GM18517 (cell line): ENCODE data around the gene SH2D1B.

ENCODE experiments used
- ATAC-seq: cut with Tn5 transposase; IDR thresholded peaks from one replicate; pipeline ENCODE4 v1.9.1; 2021; ENCODE audit warnings: mild to moderate bottlenecking, moderate library complexity; ENCODE audit not compliant: unreplicated experiment

The SH2D1B gene

DNA sequence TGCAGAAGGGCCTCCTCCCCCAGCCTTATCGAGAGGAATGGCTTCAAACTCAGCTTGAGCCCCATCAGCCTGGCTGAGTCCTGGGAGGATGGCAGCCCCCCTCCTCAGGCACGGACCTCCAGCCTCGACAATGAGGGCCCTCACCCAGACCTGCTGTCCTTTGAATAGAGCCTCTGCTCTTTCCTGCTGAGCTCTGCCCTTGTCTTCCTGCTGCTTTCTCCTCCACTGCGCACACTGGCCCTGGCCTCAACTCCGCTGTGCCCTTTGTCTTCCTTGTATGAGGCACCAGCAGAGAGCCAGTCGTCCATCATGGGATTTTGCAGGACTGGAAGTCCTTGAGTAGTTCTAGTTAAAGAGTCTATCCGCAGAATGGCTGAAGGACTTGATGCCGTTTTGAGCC, 28.4 kb downstream of the SH2D1B start:
- no peak for ATAC-seq

- ATAC-seq = no peak
Measured at GRCh38 chr1:162383091-162383490, 28.8 kb downstream of the SH2D1B start.

- no peak for ATAC-seq
Measured at GRCh38 chr1:162381941-162382750, 29.8 kb downstream of the SH2D1B start.

DNA sequence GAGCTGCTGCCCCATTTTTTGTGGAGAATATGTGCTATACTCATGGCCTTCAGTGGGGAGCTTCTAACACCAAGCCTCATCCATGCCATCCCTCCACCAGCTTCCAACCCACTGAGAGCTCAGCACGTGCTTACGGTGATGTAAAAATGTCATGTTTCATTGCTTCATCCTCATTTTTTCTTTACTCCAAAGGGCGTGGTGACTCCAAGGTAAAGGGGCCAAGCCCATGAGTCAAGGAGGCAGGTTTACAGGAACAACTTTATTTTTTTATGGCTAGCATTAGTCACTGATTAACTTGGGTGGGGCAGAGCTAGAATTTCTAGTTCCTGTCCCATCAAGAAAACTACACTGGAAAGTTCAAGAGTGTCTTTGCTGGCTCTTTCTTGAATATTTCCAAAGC, 30.6 kb downstream of the SH2D1B start, which contains the start of gene C1orf226:
Gene C1orf226 (plus strand): TSS at position 346 of the 400 bp plus-strand sequence. CDS start 174 bp downstream, outside the sequence.
- no peak for ATAC-seq

- ATAC-seq = no peak
Measured at GRCh38 chr1:162380061-162380846, 31.7 kb downstream of the SH2D1B start.

DNA sequence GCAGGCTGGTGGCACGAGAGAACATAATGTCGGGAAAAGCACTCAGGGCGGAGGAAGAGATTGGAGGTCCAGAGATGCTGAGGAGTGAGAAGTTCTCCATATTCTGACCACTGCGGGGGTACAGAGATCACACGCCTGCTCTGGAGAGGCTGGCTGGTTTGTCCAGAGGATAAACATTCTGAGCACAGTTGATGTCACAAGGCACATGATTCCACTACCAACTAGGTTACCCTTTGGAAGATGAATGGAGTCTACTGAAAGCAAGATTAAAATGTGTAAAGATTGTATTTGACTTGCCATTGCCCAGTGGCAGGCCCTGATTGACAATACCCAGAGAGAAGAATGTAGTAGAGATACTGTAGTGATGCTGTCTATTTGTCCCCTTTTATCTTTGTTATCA, 35.2 kb downstream of the SH2D1B start, which contains the start of gene SPATA46:
Gene SPATA46 (minus strand): TSS at position 164 of the 400 bp plus-strand sequence. CDS start 64 bp downstream, at position 100.
- no peak for ATAC-seq

GRCh38 chr1:162375463-162375862, 36.5 kb downstream of the SH2D1B start:
- no peak for ATAC-seq

DNA sequence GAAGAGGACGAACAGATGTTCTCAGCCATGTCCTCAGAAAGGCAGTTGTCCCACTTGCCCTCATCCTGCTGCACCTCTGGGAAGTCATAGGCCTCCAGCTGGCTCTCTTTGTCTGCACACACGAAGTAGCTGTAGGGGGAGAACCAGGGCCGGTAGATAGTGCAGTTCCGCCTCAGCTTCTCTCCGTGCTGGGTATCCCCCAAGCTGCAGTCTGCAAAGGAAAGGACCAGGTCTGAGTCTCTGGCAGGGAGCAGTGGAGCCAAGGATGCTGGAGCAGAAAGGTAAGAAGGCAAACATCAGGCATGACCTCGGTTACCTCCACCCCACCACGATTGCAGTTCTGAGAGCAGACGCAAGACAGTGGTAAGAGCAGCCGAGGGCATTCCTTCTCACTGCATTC, 37.5 kb downstream of the SH2D1B start:
- no peak for ATAC-seq

GRCh38 chr1:162373541-162374260, 38.2 kb downstream of the SH2D1B start:
- ATAC-seq = no peak

- ATAC-seq = no peak
Measured at GRCh38 chr1:162373072-162373427, 38.9 kb downstream of the SH2D1B start.

DNA sequence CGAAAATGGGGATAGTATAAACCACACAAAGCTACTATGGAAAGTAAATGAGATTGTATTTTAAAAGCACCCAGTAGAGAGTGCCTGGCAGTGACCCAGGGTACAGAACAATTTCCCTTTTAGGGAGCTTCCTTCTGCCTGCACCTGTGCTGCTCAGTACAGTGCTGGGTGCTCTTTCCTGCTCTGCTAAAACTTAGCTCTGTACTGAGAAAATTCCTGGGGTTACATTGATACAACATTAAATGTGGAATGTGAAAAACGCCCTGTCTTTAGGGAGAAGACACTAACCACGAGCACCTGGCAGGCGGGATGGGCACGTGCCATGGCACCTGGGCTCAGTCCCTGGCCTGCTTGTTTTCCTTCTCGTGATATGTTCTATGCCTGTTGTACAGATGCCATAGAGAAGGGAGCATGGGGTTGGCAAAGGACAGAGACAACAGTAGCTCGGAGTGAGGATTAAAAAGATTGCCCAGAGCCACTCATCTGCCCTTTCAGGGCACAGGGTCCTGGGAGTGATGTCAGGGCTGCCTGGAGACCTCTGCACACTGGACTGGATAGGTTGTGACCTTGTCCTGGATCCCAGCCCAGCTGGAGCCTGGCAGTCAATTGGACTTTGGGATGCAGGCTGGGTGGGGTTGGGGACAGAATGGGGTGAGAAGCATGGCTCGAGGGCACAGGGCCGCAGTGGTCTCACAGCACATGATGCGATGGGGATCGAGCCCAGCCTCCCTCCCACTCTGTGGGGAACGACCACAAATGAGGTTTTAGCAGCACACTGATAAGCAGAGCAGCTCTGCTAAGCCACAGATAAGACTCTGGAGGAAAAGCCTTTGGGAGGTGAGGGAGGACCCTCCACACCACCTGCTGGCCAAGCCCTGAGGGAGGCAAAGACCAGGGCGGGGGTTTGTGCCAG, 39.5 kb downstream of the SH2D1B start:
- ATAC-seq = no peak

DNA sequence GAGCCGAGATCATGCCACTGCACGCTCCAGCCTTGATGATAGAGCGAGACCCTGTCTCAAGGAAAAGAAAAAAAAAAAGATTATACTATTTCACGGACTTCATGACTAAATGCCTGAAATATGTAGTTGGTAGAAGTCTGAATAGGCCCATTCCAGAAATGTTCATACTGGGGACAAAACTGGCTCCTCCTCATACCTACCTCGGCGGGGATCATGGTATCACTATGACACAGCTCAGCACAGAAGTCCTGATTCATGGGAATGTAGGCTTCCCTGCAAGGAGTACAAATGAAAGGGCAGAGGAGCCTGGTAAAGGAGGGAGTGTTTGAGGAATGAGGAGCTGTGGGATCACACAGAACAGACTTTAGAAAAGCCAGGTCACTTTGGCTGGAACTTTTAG, 40.3 kb downstream of the SH2D1B start:
- no peak for ATAC-seq

DNA sequence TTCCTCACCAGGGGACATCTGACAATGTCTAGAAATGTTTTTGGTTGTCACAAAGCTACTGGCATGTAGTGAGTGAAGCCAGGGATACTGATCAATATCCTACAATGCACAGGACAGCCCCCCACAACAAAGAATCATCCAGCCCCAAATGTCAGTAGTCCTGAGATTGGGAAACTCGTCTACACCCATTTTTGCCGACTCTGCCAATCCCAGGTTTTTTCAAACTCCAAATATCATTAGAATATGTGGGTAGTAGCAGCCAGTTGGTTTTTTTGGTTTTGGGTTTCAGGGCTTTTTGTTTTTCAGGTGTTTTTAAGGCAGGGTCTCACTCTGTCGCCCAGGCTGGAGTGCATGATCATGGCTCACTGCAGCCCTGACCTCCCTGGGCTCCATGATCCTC, 41.2 kb downstream of the SH2D1B start:
- ATAC-seq = no peak

GRCh38 chr1:162370161-162370560, 41.8 kb downstream of the SH2D1B start:
- ATAC-seq = no peak

DNA sequence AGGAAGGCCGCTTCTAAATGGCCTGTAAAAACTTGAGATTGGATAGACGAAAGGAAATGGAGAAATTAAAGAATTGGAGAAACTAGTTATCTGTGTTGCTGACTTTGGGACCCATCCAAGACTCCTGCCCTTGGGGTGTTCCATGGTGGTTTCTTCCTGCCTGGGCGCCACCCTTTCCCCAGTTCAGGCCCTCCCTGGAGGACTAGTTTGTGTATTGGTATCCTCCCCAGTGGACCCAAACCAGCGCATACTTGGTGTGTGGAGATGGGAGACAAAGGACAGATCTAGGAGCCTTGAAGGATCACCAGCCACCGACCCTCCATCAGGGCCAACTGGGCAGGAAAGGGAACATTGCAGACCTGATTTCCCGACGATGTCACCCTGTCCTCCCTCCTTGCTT, 42.4 kb downstream of the SH2D1B start:
- no peak for ATAC-seq

- no peak for ATAC-seq
Measured at GRCh38 chr1:162368451-162368850, 43.5 kb downstream of the SH2D1B start.

- ATAC-seq = no peak
Measured at GRCh38 chr1:162367772-162368171, 44.2 kb downstream of the SH2D1B start.

- no peak for ATAC-seq
Measured at GRCh38 chr1:162367073-162367472, 44.9 kb downstream of the SH2D1B start.

DNA sequence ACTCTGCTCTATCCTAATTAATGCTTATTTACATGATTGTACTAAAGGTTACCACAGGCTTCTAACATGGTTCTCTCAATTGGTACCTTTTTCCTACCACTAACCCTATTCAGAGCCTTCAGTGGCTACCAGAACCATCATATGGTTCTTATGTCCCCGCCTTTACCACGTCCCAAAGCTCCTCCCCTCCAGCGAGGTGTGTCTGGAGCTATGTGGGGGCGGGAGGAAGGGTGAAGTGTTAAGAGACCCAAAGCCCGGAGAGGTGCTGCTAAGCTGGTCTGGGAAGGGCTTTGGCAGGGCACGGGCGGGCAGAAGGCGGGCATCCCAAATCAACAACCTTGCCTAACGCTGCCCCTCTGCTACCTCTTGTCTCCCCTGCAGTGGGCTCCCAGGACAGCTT, 45.3 kb downstream of the SH2D1B start:
- no peak for ATAC-seq

GRCh38 chr1:162366149-162366548, 45.8 kb downstream of the SH2D1B start:
- no peak for ATAC-seq
